ENCODE data around the gene TMEM150B. TPM values are rescaled to one million over a fixed set of nuclear protein-coding genes. Genes with fewer than 3 reads are reported as not detected.

Gene TMEM150B
- total and polyA plus RNA-seq, 9 of the 15 experiments (the other 6 are each of a cell fraction or from before 2014, with no cell fraction given): 0.47 to 1.3 (median 0.74) TPM; not detected in 2

GRCh38 chr19:55270172-55270942 is 54.8 kb downstream of the TMEM150B start (continued):
- no peak for TF ChIP-seq UBTF (IDR thresholded peaks at IDR 0.05; ENCODE audit: borderline replicate concordance in 1 of 2, low read depth in 2 of 2, low read length in 2 of 2)
- peak; percentile 60; the same call in 1 of the 2 replicates for TF ChIP-seq BRD4 (IDR thresholded peaks at IDR 0.05)
- TF ChIP-seq ZNF165 (CRISPR knock-in tag; IDR thresholded peaks at IDR 0.05; ENCODE audit: borderline replicate concordance): no peak
- TF ChIP-seq DDX20 (tag; IDR thresholded peaks at IDR 0.05; ENCODE audit: low read depth): no peak
- TF ChIP-seq NCOA6 (IDR thresholded peaks at IDR 0.05): no peak
- TF ChIP-seq KLF6 (CRISPR knock-in tag; IDR thresholded peaks at IDR 0.05; ENCODE audit: borderline replicate concordance): no peak
- TF ChIP-seq SNAPC5 (CRISPR knock-in tag; IDR thresholded peaks at IDR 0.05): no peak
- TF ChIP-seq CREB5 (CRISPR knock-in tag; IDR thresholded peaks at IDR 0.05): no peak
- TF ChIP-seq FOXJ2 (tag; IDR thresholded peaks at IDR 0.05): no peak
- 0 out of 2 replicates have a peak, but pooled peaks have one; percentile 18 for TF ChIP-seq HLTF (IDR thresholded peaks at IDR 0.05)
- TF ChIP-seq MBD2 (IDR thresholded peaks at IDR 0.05; ENCODE audit: borderline replicate concordance, low read depth): no peak
- TF ChIP-seq ZNF174 (CRISPR knock-in tag; IDR thresholded peaks at IDR 0.05): no peak
- TF ChIP-seq MECOM (CRISPR knock-in tag; IDR thresholded peaks at IDR 0.05): no peak
- peak; percentile 83 for TF ChIP-seq TEAD4 (IDR thresholded peaks at IDR 0.05; ENCODE audit: low read length)
- peak; percentile 81; the same call in 1 of the 2 replicates for TF ChIP-seq TEAD4 (CRISPR knock-in tag; IDR thresholded peaks at IDR 0.05; ENCODE audit: borderline replicate concordance)

All from K562 (cell line).